ENCODE data around the gene STK26.

DNA sequence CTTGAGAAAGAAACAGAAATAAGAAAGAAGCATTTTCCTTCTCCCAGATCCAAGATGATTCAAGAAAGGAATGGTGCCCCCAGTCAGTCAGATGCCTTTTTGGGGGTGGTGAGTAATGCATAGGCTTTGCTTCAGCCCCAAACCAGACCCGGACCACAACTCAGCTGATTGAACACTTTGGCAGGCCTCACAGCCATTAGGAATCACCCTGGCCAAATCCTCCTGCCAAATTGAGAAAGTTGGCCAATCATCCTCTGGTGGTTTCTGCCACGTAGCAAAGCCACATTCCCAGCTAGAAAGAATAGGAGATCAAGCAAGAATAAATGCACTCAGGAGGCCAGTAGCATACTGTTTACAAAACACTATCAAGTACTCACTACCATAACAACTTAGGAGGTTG is 71.1 kb downstream of the STK26 start:
- TF ChIP-seq, protein P1, sequence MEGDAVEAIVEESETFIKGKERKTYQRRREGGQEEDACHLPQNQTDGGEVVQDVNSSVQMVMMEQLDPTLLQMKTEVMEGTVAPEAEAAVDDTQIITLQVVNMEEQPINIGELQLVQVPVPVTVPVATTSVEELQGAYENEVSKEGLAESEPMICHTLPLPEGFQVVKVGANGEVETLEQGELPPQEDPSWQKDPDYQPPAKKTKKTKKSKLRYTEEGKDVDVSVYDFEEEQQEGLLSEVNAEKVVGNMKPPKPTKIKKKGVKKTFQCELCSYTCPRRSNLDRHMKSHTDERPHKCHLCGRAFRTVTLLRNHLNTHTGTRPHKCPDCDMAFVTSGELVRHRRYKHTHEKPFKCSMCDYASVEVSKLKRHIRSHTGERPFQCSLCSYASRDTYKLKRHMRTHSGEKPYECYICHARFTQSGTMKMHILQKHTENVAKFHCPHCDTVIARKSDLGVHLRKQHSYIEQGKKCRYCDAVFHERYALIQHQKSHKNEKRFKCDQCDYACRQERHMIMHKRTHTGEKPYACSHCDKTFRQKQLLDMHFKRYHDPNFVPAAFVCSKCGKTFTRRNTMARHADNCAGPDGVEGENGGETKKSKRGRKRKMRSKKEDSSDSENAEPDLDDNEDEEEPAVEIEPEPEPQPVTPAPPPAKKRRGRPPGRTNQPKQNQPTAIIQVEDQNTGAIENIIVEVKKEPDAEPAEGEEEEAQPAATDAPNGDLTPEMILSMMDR (IDR thresholded peaks at IDR 0.05), result no peak
- TF ChIP-seq EZH2 (IDR thresholded peaks at IDR 0.05; ENCODE audit: borderline replicate concordance, insufficient read depth, low read depth, low read length, poor library complexity, severe bottlenecking), result no peak
